Nucleus accumbens (tissue), 56 donors: ENCODE data around the gene CACNA1C.
"Not testable (repeated sequence)": the region's sequence is repeated elsewhere in the genome, so short reads cannot be mapped to it uniquely, and the experiment has no call there.

Experiments used
- DNase-seq, 56 donors: peaks; one replicate each; lab custom pipeline; 2025; lab: John Stamatoyannopoulos, UW

Gene CACNA1C

GRCh38 chr12:2070440-2071045, 17.8 kb downstream of the CACNA1C start:
- no peak for DNase-seq

GRCh38 chr12:2074792-2075191, 22.0 kb downstream of the CACNA1C start:
- DNase-seq = no peak

- DNase-seq = no peak
Measured at GRCh38 chr12:2075508-2076195, 22.9 kb downstream of the CACNA1C start.

- peak in 2 of 56 donors; percentile 2 to 12 for DNase-seq
Measured at GRCh38 chr12:2076196-2076570, 23.4 kb downstream of the CACNA1C start.

- no peak for DNase-seq
Measured at GRCh38 chr12:2076728-2077127, 23.9 kb downstream of the CACNA1C start.

- DNase-seq = no peak
Measured at GRCh38 chr12:2080604-2081003, 27.8 kb downstream of the CACNA1C start.

- DNase-seq = no peak
Measured at GRCh38 chr12:2082321-2082720, 29.5 kb downstream of the CACNA1C start.

GRCh38 chr12:2083008-2083407, 30.2 kb downstream of the CACNA1C start:
- DNase-seq = no peak

GRCh38 chr12:2083561-2083960, 30.8 kb downstream of the CACNA1C start:
- DNase-seq = no peak

GRCh38 chr12:2084553-2085296, 31.9 kb downstream of the CACNA1C start:
- no peak for DNase-seq

- no peak for DNase-seq
Measured at GRCh38 chr12:2092354-2092753, 39.6 kb downstream of the CACNA1C start.

- DNase-seq = no peak
Measured at GRCh38 chr12:2092890-2093289, 40.1 kb downstream of the CACNA1C start.

GRCh38 chr12:2094597-2094996, 41.8 kb downstream of the CACNA1C start:
- no peak for DNase-seq

GRCh38 chr12:2095878-2096277, 43.1 kb downstream of the CACNA1C start:
- DNase-seq = no peak

- DNase-seq = no peak
Measured at GRCh38 chr12:2097617-2098016, 44.8 kb downstream of the CACNA1C start.

GRCh38 chr12:2098852-2099251, 46.1 kb downstream of the CACNA1C start:
- no peak for DNase-seq

GRCh38 chr12:2099595-2099994, 46.8 kb downstream of the CACNA1C start:
- no peak for DNase-seq

GRCh38 chr12:2101359-2101758, 48.6 kb downstream of the CACNA1C start:
- no peak for DNase-seq

GRCh38 chr12:2101771-2102170, 49.0 kb downstream of the CACNA1C start:
- DNase-seq = no peak

GRCh38 chr12:2102736-2103135, 49.9 kb downstream of the CACNA1C start:
- DNase-seq = not testable (repeated sequence)

GRCh38 chr12:2105387-2105786, 52.6 kb downstream of the CACNA1C start:
- not testable (repeated sequence) for DNase-seq

GRCh38 chr12:2108166-2108565, 55.4 kb downstream of the CACNA1C start:
- DNase-seq = no peak
